Activated naive CD4-positive, alpha-beta T cell treated with anti-CD3 and anti-CD28 coated beads, Interleukin-2, amount 50 U/mL, for 72 hours (primary cell): ENCODE results near the gene LOXHD1. TPM values are rescaled to one million over a fixed set of nuclear protein-coding genes. Genes with fewer than 3 reads are reported as not detected.

Source experiments
- ATAC-seq, 2 donors: fragments of 150-1000 bp; cut with Tn5 transposase; 2 replicates each; pipeline ENCODE4 v1.10.0; 2021; ENCODE audit warnings: mild to moderate bottlenecking in 2 of 2, moderate library complexity in 2 of 2
- DNase-seq, 2 donors: peaks; one replicate each; pipeline ENCODE4 v3.0.0; 2021 to 2022; ENCODE audit warnings: low spot score in 2 of 2
- H3K27ac Mint-ChIP-seq, 2 donors: one replicate each; pipeline ENCODE4 v1.8.0; 2022; ENCODE audit warnings: mild to moderate bottlenecking in 2 of 2, mixed read lengths in 2 of 2
- H3K36me3 Mint-ChIP-seq, 2 donors: one replicate each; pipeline ENCODE4 v1.8.0; 2022; ENCODE audit warnings: mixed read lengths in 2 of 2
- H3K9me3 Mint-ChIP-seq, 2 donors: one replicate each; pipeline ENCODE4 v1.8.0; 2022; ENCODE audit warnings: mixed read lengths in 2 of 2
- total RNA-seq, 2 donors: library from RNA; stranded (reverse); gene quantifications; one replicate each; pipeline ENCODE4 v1.2.3, GENCODE V29; 2022

The LOXHD1 gene
- total RNA-seq, 2 donors from 2014 or later = 0.10 to 0.14 TPM

DNA sequence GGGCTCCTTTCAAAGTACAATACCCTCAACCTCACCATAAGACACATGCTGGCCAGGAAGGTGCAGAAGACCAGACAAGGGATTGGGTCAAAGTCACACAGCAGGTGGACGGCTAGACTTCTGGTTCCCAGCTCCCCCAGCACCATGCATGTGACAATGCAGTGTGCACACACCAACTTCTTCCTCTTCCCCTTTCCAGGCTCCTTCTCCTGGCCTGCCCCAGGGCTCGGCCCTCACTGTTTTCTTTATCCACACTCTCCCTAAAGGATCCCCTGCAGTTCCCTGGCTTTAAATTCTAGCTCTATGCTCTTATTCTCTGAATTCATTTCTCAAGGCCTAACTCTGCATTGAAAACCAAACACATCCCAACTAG, 82.3 kb downstream of the LOXHD1 start:
- Mint-ChIP-seq H3K27ac (no peak overlapping the region), H3K36me3 (peaks cover under 1 to 1% of the 10 kb centered on the region in 2 donors), H3K9me3 (peaks cover 2% of the 10 kb centered on the region in 2 donors)
- DNase-seq = no peak
- no peak for ATAC-seq

DNA sequence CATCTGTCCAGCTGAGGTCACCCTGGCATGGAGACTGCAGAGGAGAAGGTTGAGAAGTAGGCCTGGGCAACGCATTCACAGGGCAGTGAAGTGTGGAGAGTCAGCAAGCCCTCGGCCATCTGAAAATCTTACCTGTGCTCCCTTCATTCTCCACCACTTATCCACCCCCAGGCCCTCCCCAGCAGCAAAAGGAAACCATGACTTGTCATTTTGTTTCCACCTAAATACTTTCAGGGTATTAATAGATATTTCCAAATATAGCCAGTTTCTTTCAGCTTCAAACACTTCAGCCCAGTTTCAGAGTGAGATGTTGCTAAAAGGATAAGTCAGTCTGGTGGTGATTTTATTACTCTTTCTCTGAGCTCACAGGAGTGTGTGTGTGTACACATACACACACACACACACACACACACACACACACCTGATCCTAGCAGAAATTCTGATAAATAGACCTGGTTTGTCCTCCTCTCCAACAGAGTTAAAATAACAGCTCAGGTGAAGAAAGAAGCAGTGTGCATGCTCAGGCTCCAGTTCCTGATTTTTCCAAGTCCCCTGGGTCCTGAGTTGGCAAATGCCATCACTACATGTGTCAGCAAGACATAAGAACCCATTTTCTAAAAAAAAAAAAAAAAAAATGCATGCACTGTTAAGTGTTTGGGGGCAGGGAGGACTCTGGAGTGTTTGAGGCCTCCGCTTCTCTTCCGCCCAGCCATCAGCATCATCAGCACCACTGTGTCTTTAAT, 82.8 kb downstream of the LOXHD1 start:
- no peak overlapping the region for H3K27ac Mint-ChIP-seq
- H3K36me3 Mint-ChIP-seq = no peaks in the 10 kb centered on the region
- DNase-seq (no peak), ATAC-seq (no peak)
- no peaks in the 10 kb centered on the region for H3K9me3 Mint-ChIP-seq

- H3K27ac Mint-ChIP-seq = no peak overlapping the region
- no peaks in the 10 kb centered on the region for H3K9me3 Mint-ChIP-seq
- DNase-seq (no peak), ATAC-seq (no peak)
- no peaks in the 10 kb centered on the region for H3K36me3 Mint-ChIP-seq
Observed at GRCh38 chr18:46573156-46573555, 83.9 kb downstream of the LOXHD1 start.

DNA sequence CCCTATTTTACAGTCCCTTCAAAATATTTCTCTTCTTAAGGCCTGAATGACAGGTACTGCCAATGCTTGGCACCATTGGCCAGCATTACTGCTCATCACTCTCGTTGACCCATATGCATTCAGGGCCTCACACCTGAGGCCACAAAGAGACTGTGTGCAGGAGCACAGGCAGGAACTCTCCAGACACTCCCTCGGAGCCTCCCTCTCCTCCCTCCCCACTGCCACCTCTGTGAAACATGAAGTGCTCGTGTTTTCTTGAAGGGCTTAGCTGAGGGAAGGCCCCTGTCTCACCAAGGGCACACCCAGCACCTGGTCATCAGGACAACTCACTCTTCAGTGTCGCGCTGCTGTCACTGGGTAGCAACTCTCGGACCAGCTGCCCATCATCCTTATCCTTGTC, 85.3 kb downstream of the LOXHD1 start:
- no peak for DNase-seq
- Mint-ChIP-seq H3K36me3 (no peaks in the 10 kb centered on the region), H3K9me3 (no peaks in the 10 kb centered on the region), H3K27ac (no peak overlapping the region)
- no peak for ATAC-seq

DNA sequence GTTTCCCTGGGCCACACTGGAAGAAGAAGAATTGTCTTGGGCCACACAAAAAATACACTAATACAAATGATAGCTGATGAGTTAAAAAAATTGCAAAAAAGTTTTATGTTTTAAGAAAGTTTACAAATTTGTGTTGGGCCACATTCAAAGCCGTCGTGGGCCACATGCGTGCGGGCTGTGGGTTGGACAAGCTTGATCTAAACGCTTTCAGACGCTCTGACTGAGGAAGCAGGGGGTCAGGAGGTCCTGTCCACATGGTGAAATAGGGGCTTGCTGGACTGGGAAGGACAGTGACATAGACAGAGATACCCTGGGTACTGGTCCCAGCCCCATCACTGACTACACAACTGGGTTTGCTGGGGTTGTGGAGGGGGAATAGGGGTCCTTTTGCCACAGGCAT, 86.4 kb downstream of the LOXHD1 start:
- DNase-seq (no peak), ATAC-seq (no peak)
- H3K9me3 Mint-ChIP-seq = no peaks in the 10 kb centered on the region
- no peak overlapping the region for H3K27ac Mint-ChIP-seq
- H3K36me3 Mint-ChIP-seq = no peaks in the 10 kb centered on the region

GRCh38 chr18:46570134-46570533, 86.9 kb downstream of the LOXHD1 start:
- peak overlapping the region in 1 of 2 donors; percentile 22 for H3K27ac Mint-ChIP-seq
- no peaks in the 10 kb centered on the region for H3K9me3 Mint-ChIP-seq
- ATAC-seq (no peak), DNase-seq (no peak)
- no peaks in the 10 kb centered on the region for H3K36me3 Mint-ChIP-seq

- Mint-ChIP-seq H3K9me3 (no peaks in the 10 kb centered on the region), H3K27ac (no peak overlapping the region), H3K36me3 (no peaks in the 10 kb centered on the region)
- DNase-seq (no peak), ATAC-seq (no peak)
Observed at GRCh38 chr18:46569211-46569610, 87.8 kb downstream of the LOXHD1 start.

DNA sequence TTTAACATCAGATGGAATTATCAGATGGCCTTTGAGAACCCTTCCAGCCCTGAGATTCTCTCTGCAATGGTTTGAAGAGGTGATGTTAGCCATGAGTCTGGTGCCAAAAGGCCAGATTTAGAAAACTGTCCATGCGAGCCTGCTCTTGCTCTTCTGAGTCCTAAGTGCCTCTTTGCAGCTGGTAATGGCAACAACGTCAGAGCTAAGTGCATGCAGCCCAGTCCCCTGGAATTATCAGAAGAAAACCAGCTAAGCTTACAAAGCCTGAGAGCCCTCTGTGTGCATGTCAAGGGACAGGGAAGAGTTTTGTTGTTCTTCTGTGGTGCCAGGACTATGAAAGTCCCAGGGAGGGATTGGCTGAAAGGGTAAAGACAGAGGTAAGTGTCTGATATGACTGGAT, 89.8 kb downstream of the LOXHD1 start:
- Mint-ChIP-seq H3K27ac (no peak overlapping the region), H3K36me3 (no peaks in the 10 kb centered on the region), H3K9me3 (no peaks in the 10 kb centered on the region)
- ATAC-seq = no peak
- DNase-seq = no peak

GRCh38 chr18:46566111-46566510, 90.9 kb downstream of the LOXHD1 start:
- no peak overlapping the region for H3K27ac Mint-ChIP-seq
- DNase-seq (no peak), ATAC-seq (no peak)
- H3K9me3 Mint-ChIP-seq = no peaks in the 10 kb centered on the region
- H3K36me3 Mint-ChIP-seq = no peaks in the 10 kb centered on the region

GRCh38 chr18:46565256-46565655, 91.8 kb downstream of the LOXHD1 start:
- H3K36me3 Mint-ChIP-seq = no peaks in the 10 kb centered on the region
- no peaks in the 10 kb centered on the region for H3K9me3 Mint-ChIP-seq
- no peak overlapping the region for H3K27ac Mint-ChIP-seq
- ATAC-seq (no peak), DNase-seq (no peak)

DNA sequence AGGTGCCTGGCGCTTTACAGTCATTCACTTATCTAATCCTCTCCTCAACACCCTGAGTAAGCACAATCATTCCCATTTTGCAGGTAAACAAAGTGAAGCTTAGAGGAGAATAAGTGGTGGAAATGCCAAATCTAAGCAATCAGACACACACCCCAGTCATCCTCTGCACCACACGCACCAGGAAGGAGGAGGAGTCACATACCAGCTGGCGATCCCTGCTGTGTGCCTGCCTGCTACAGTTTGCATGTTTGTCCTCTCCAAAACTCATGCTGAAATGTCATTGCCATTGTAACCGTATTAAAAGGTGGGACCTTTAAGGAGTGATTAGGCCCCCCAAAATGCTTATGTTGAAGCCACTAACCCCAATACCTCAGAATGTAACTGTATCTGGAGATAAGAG, 93.7 kb downstream of the LOXHD1 start:
- H3K27ac Mint-ChIP-seq = no peak overlapping the region
- ATAC-seq (no peak), DNase-seq (no peak)
- no peaks in the 10 kb centered on the region for H3K36me3 Mint-ChIP-seq
- H3K9me3 Mint-ChIP-seq = no peaks in the 10 kb centered on the region

- Mint-ChIP-seq H3K36me3 (no peaks in the 10 kb centered on the region), H3K27ac (no peak overlapping the region), H3K9me3 (no peaks in the 10 kb centered on the region)
- ATAC-seq = no peak
- DNase-seq = no peak
Observed at GRCh38 chr18:46562674-46563192, 94.3 kb downstream of the LOXHD1 start.

GRCh38 chr18:46560671-46561045, 96.4 kb downstream of the LOXHD1 start:
- ATAC-seq (no peak), DNase-seq (no peak)
- H3K36me3 Mint-ChIP-seq = no peaks in the 10 kb centered on the region
- H3K27ac Mint-ChIP-seq = no peak overlapping the region
- no peaks in the 10 kb centered on the region for H3K9me3 Mint-ChIP-seq

DNA sequence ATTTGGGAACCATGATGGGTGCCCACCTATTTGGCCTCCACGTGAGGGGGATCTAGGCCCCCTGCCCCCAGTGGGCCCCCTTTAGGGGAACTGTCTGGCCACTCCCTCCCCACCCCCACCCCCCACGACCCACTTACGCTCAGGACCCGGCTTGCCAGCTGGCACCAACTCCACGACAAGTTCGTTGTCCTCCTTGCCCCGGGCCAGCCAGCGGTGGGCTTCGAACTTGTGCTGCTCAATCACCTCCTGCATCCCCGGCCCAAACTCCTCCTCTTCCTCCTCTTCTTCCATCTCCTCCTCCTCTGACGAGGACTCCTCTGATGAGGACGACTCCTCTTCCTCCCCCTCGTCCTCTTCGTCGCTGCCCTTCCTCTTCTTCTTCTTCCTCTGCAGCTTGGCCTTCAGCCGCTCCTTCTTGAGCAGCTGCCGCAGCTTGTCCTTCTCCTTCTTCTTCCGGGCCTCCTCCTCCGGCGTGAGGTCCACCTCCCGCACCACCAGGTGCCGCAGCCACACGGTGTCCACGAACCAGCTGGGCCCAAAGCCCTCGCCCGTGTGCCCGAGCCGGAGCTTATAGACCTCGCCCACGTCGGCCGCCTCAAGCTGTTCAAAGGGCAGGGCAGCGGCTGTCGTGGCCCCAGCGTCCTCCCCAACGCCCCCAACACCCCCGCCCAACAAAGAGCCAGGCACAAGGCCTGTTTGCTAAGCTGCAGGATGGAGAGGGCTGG, 96.9 kb downstream of the LOXHD1 start:
- ATAC-seq = no peak
- no peaks in the 10 kb centered on the region for H3K9me3 Mint-ChIP-seq
- no peak for DNase-seq
- H3K36me3 Mint-ChIP-seq = no peaks in the 10 kb centered on the region
- H3K27ac Mint-ChIP-seq = no peak overlapping the region

- DNase-seq (no peak), ATAC-seq (no peak)
- no peaks in the 10 kb centered on the region for H3K36me3 Mint-ChIP-seq
- no peaks in the 10 kb centered on the region for H3K9me3 Mint-ChIP-seq
- H3K27ac Mint-ChIP-seq = no peak overlapping the region
Observed at GRCh38 chr18:46559296-46559695, 97.7 kb downstream of the LOXHD1 start.

GRCh38 chr18:46556590-46557206, 100.3 kb downstream of the LOXHD1 start:
- Mint-ChIP-seq H3K36me3 (no peaks in the 10 kb centered on the region), H3K27ac (no peak overlapping the region), H3K9me3 (no peaks in the 10 kb centered on the region)
- no peak for DNase-seq
- no peak for ATAC-seq

DNA sequence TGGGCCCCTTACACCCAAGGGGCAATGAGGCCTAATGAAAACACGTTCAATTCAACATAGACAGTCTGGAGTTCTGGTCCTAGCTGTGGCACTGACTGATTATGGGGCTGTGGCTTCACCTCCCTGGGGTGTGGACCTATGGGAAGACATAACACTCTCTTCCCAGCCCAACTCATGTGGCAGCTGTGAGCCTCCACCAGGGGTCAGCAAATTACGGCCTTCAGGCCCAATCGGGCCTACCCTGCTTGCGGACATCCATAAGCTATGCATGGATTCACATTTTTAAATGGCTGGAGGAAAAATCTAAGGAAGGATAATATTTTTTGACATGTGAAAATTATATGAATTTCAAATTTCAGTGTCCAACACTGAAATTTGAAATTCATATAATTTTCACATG, 101.3 kb downstream of the LOXHD1 start:
- ATAC-seq = peak; percentile 50 to 57
- DNase-seq = peak in 1 of 2 donors; percentile 9
- no peaks in the 10 kb centered on the region for H3K9me3 Mint-ChIP-seq

More for the DNA sequence above, 101.3 kb downstream of the LOXHD1 start:
- no peak overlapping the region for H3K27ac Mint-ChIP-seq
- no peaks in the 10 kb centered on the region for H3K36me3 Mint-ChIP-seq
